Fibroblast of skin of left biceps (primary cell): ENCODE data around the gene CD247.

Experiments used
- DNase-seq, 2 experiments: peaks; one replicate each; pipeline ENCODE4 v3.0.0-alpha.2; 2013; ENCODE audit warnings: low read depth in 2 of 2

The CD247 gene

GRCh38 chr1:167413328-167413727, 105.0 kb downstream of the CD247 start:
- no peak for DNase-seq

- no peak for DNase-seq
Measured at GRCh38 chr1:167412920-167413319, 105.4 kb downstream of the CD247 start.

GRCh38 chr1:167412072-167412471, 106.3 kb downstream of the CD247 start:
- no peak for DNase-seq

GRCh38 chr1:167409183-167409582, 109.1 kb downstream of the CD247 start:
- DNase-seq = no peak

GRCh38 chr1:167408355-167408754, 110.0 kb downstream of the CD247 start:
- no peak for DNase-seq

- DNase-seq = no peak
Measured at GRCh38 chr1:167404908-167405307, 113.4 kb downstream of the CD247 start.

GRCh38 chr1:167404161-167404888, 114.0 kb downstream of the CD247 start:
- no peak for DNase-seq

- DNase-seq = no peak
Measured at GRCh38 chr1:167401260-167401873, 117.0 kb downstream of the CD247 start.

- DNase-seq = no peak
Measured at GRCh38 chr1:167400359-167400953, 117.9 kb downstream of the CD247 start.

GRCh38 chr1:167392200-167392696, 126.1 kb downstream of the CD247 start:
- no peak for DNase-seq

- DNase-seq = no peak
Measured at GRCh38 chr1:167388976-167389375, 129.4 kb downstream of the CD247 start.

GRCh38 chr1:167387251-167387910, 130.9 kb downstream of the CD247 start:
- DNase-seq = no peak
